Loucy (cell line): ENCODE data around the gene CD4.

Experiments
- H2AFZ ChIP-seq: fragments of 200-600 bp; sonication (generic); 2 replicates; pipeline ENCODE4 v1.6.0; 2016; ENCODE audit warnings: antibody characterized with exemption, mild to moderate bottlenecking, low read length, moderate library complexity
- H3F3A ChIP-seq: fragments of 200-600 bp; 2 replicates; pipeline ENCODE4 v1.6.0; 2016; ENCODE audit warnings: antibody characterized with exemption, low read depth, mild to moderate bottlenecking
- H3K27me3 ChIP-seq: fragments of 200-600 bp; sonication (generic); 2 replicates; pipeline ENCODE4 v1.6.1; 2014; ENCODE audit warnings: low read length, mild to moderate bottlenecking; ENCODE audit not compliant: insufficient read depth, poor library complexity, severe bottlenecking
- H3K36me3 ChIP-seq: fragments of 200-600 bp; sonication (generic); 2 replicates; pipeline ENCODE4 v1.6.1; 2016; ENCODE audit warnings: low read length; ENCODE audit not compliant: insufficient read depth
- H3K4me1 ChIP-seq: fragments of 200-600 bp; sonication (generic); 2 replicates; pipeline ENCODE4 v1.5.1; 2014; ENCODE audit warnings: low read length, mild to moderate bottlenecking; ENCODE audit not compliant: insufficient read depth, poor library complexity, severe bottlenecking
- H3K4me2 ChIP-seq: fragments of 200-600 bp; sonication (generic); 2 replicates; pipeline ENCODE4 v1.6.0; 2014; ENCODE audit warnings: antibody characterized with exemption, low read length, low read depth, mild to moderate bottlenecking; ENCODE audit not compliant: poor library complexity, severe bottlenecking
- H3K4me3 ChIP-seq: fragments of 200-600 bp; sonication (generic); 2 replicates; pipeline ENCODE4 v1.5.1; 2014; ENCODE audit warnings: low read length, mild to moderate bottlenecking, mixed read lengths; ENCODE audit not compliant: poor library complexity, severe bottlenecking
- H3K79me2 ChIP-seq: fragments of 200-600 bp; sonication (generic); 2 replicates; pipeline ENCODE4 v1.6.1; 2014; ENCODE audit warnings: low read length; ENCODE audit not compliant: insufficient read depth
- H3K9ac ChIP-seq: fragments of 200-600 bp; sonication (generic); 2 replicates; pipeline ENCODE4 v1.6.0; 2014; ENCODE audit warnings: mild to moderate bottlenecking, low read depth, low read length, moderate library complexity; ENCODE audit not compliant: poor library complexity, severe bottlenecking
- H3K9me2 ChIP-seq: fragments of 200-600 bp; sonication (generic); replicated peaks from 2 replicates; pipeline ENCODE4 v1.6.1; 2016; ENCODE audit warnings: low read depth, low read length, mixed read lengths
- H3K9me3 ChIP-seq: fragments of 200-600 bp; sonication (generic); 2 replicates; pipeline ENCODE4 v1.6.1; 2014; ENCODE audit warnings: mild to moderate bottlenecking, antibody characterized with exemption, low read length, low read depth; ENCODE audit not compliant: insufficient read depth
- H4K20me1 ChIP-seq: fragments of 200-600 bp; sonication (generic); 2 replicates; pipeline ENCODE4 v1.6.0; 2014; ENCODE audit warnings: antibody characterized with exemption, low read length, mild to moderate bottlenecking; ENCODE audit not compliant: insufficient read depth, poor library complexity, severe bottlenecking
- EZH2phosphoT487 ChIP-seq: fragments of 200-600 bp; IDR thresholded peaks from 2 replicates; pipeline ENCODE4 v1.6.1; 2018; ENCODE audit warnings: antibody characterized with exemption, mild to moderate bottlenecking, moderate library complexity, borderline replicate concordance
- TF ChIP-seq, protein P1 (sequence below): fragments of 200-600 bp; sonication (generic); conservative IDR thresholded peaks from 2 replicates; pipeline ENCODE4 v1.5.1; 2014; ENCODE audit warnings: mild to moderate bottlenecking, antibody characterized with exemption, low read length

The CD4 gene

GRCh38 chr12:6849976-6850560 is 60.7 kb downstream of the CD4 start:
- no peaks in the 10 kb centered on the region for H3K27me3 ChIP-seq
- H2AFZ ChIP-seq = no peak overlapping the region
- TF ChIP-seq, protein P1, sequence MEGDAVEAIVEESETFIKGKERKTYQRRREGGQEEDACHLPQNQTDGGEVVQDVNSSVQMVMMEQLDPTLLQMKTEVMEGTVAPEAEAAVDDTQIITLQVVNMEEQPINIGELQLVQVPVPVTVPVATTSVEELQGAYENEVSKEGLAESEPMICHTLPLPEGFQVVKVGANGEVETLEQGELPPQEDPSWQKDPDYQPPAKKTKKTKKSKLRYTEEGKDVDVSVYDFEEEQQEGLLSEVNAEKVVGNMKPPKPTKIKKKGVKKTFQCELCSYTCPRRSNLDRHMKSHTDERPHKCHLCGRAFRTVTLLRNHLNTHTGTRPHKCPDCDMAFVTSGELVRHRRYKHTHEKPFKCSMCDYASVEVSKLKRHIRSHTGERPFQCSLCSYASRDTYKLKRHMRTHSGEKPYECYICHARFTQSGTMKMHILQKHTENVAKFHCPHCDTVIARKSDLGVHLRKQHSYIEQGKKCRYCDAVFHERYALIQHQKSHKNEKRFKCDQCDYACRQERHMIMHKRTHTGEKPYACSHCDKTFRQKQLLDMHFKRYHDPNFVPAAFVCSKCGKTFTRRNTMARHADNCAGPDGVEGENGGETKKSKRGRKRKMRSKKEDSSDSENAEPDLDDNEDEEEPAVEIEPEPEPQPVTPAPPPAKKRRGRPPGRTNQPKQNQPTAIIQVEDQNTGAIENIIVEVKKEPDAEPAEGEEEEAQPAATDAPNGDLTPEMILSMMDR = no peak
- TF ChIP-seq EZH2phosphoT487 = no peak
- peak overlapping the region; percentile 82 for H3K4me3 ChIP-seq
- no peaks in the 10 kb centered on the region for H3K9me3 ChIP-seq
- peaks cover 33% of the 10 kb centered on the region; the same call in 1 of the 2 replicates for H3K36me3 ChIP-seq
- no peaks in the 10 kb centered on the region for H3K9me2 ChIP-seq
- H3K79me2 ChIP-seq = peaks cover 61% of the 10 kb centered on the region
- peak overlapping the region; percentile 90 for H3K4me2 ChIP-seq
- peaks cover 24% of the 10 kb centered on the region for H4K20me1 ChIP-seq
- peak overlapping the region; percentile 95 for H3K9ac ChIP-seq
- peaks cover 4% of the 10 kb centered on the region for H3F3A ChIP-seq
- H3K4me1 ChIP-seq = peaks cover 42% of the 10 kb centered on the region

- Histone ChIP-seq H3K4me2 (peak overlapping the region; percentile 90), H3K4me3 (peak overlapping the region; percentile 82), H3K4me1 (peaks cover 42% of the 10 kb centered on the region), H3K36me3 (peaks cover 32% of the 10 kb centered on the region; the same call in 1 of the 2 replicates), H3K27me3 (no peaks in the 10 kb centered on the region), H3K9me3 (no peaks in the 10 kb centered on the region), H2AFZ (no peak overlapping the region), H3K9me2 (no peaks in the 10 kb centered on the region), H4K20me1 (peaks cover 24% of the 10 kb centered on the region), H3F3A (peaks cover 4% of the 10 kb centered on the region), H3K9ac (peak overlapping the region; percentile 95), H3K79me2 (peaks cover 68% of the 10 kb centered on the region)
- TF ChIP-seq EZH2phosphoT487 = no peak
- TF ChIP-seq, protein P1 = no peak
Measured at GRCh38 chr12:6850796-6851152, 61.4 kb downstream of the CD4 start.

- Histone ChIP-seq H3F3A (peaks cover 4% of the 10 kb centered on the region), H3K9ac (peak within 1 kb of the TSS; percentile 95), H3K9me2 (no peaks in the 10 kb centered on the region), H2AFZ (peak within 1 kb of the TSS; percentile 71), H3K36me3 (peaks cover 32% of the 10 kb centered on the region; the same call in 1 of the 2 replicates), H4K20me1 (peaks cover 24% of the 10 kb centered on the region), H3K79me2 (peaks cover 69% of the 10 kb centered on the region), H3K4me2 (peak within 1 kb of the TSS; percentile 90), H3K4me1 (peaks cover 42% of the 10 kb centered on the region), H3K27me3 (no peaks in the 10 kb centered on the region), H3K9me3 (no peaks in the 10 kb centered on the region), H3K4me3 (peak within 1 kb of the TSS; percentile 82)
- TF ChIP-seq EZH2phosphoT487 = no peak
- TF ChIP-seq, protein P1 = no peak
Measured at GRCh38 chr12:6851153-6851920, 62.0 kb downstream of the CD4 start, which contains the start of gene CDCA3. Gene CDCA3, minus strand, starts transcription at chr12:6851286. Its CDS starts 334 bp downstream, at chr12:6850952.
